NCI-H1930 (cell line): ENCODE results near the gene ZNF8.
"Not testable (repeated sequence)": the region's sequence is repeated elsewhere in the genome, so short reads cannot be mapped to it uniquely, and the experiment has no call there.

Source experiments
- DNase-seq, 2 experiments: peaks; one replicate each; lab custom pipeline; 2025; lab: John Stamatoyannopoulos, UW

Gene ZNF8

DNA sequence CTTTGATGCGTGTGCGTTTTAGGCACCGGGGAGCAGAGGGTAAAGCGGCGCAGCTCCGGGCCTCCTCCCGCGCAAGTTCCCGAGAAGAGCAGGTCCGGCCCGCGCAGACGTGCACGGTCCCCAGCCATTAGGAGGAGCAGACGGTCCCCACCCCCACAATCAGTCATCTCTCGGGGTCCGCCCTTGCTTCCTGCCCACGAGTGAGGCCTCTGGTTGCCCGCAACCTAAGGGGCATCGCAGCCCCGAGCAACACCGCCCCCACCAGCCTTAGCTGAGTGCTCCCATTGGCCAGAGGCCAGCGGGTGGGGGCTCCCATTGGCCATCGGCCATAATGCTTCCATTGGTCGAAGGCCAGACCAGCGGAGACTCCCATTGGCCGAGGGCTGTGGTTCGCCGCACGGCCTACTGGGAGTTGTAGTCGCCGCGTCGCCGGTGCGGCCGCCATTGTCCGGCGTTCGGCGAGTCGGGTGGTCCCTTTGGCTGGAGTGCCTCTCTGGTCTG is at the start of gene ZNF8:
Gene ZNF8, plus strand, starts transcription at position 415 of the 501 bp plus-strand sequence. CDS start 127 bp downstream, outside the sequence.
- DNase-seq: peak; percentile 99 to 100

DNA sequence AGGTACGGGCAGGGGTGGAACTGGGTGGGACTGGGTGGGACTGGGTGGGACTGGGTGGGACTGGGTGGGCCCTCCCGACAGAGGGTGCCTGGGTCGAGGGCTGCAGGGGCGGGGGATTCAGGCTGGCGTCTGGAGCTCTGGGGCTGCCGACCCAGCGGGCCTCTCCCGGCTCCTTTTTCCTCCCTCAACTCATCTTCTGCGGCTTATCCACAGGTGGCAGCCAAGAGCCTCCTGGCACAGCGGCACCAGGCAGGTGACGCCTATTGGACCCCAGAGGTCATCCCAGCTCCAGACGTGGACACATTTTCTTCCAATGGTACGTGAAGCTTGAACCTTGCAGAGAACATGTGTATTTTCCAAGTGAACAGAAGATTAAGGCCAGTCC is 49.5 kb upstream of the ZNF8 start:
- DNase-seq: peak in 1 of 2 experiments; percentile 21

DNA sequence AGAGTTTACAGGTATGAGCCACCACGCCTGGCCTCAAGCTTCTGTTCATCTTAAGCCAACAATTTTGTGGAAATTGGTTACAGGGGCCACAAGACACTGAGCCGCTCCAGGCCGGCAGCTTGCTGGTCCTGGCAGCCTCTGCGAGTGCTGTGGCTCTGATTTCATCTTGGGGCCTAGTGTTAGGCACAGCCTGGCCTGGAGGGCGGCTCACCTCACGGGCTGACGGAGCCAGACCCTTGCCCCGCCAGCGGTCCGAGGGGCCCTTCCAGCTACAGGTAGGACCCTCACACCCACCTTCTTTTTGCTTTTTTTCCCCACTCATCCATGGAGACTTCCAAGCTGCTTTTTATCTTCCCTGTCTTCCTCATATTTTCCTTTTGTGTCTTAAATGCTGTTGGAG is 41.4 kb upstream of the ZNF8 start:
- DNase-seq: no peak

DNA sequence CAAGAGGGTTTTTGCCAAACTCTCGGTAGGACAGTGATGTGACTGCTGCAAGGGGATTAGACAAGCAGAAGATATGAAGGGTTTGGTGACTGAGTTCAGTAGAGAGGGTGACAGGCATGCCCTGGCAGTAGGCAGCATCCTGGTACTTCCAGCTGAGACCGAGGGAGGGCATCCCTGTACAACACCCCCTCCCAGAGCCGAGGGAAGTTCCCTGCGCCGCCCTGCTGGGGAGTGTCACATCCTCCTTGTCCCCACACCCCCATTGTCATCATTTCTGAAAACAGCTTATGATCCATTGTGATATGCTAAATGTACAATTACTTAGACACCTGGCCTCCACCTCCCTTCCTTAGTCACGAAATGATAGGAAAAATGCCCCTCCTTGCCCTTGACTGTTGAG is 35.4 kb upstream of the ZNF8 start:
- DNase-seq: no peak

DNA sequence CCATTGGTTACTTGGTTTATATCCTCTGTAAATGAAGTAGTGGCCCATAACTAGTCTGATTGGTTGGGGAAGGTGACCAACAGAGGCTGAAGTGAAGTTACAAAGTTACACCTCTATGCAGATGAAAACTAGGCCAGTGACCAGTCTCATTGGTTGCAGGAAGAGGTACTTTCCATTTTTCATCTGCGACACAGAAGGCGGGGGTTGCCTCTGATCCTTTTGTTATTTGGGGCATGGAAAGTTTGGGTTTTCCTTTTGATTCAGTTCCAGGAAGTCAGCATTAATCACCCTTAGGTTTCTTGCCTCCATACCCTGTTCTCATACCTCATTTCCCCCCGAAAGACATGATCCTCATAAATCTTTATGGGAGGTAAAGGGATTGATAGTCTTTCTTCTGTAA is 29.9 kb upstream of the ZNF8 start:
- DNase-seq: no peak

DNA sequence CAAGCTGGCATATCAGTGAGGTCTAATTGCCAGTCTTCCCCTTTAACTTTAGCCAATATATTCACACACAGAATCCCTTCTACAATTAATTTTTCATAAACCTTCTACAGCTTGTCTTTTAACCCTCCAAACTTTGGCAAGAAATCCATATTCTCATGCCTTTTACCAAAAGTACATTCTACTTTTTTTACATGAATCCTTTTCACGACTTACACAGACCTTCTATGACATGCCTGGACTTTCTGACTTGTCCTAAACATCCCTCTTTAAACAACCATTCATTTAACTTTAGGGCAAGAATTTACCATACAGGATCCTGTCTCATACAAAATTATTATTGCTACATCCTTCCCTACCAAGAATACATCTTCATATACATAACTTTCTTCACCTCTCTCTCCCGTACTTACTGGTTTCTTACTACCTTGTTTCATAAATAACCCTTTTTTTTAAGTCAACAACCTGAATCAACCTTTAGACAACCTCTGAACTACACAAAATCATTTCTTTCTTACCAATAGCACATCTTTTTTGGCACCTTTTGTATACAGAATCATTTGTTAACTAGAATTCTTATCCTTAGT is 26.6 kb upstream of the ZNF8 start:
- DNase-seq: no peak

DNA sequence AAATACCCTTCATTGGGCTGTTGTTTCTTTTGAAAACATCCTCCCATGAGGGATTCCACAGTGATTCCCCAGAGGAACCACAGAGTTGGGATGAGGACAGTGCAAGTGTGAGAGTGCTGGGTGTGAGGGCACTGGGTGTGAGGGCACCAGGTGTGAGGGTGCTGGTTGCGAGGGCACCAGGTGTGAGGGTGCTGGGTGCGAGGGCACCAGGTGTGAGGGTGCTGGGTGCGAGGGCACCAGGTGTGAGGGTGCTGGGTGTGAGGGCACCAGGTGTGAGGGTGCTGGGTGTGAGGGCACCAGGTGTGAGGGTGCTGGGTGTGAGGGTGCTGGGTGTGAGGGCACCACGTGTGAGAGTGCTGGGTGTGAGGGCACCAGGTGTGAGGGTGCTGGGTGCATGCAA is 20.5 kb upstream of the ZNF8 start:
- not testable (repeated sequence) for DNase-seq

DNA sequence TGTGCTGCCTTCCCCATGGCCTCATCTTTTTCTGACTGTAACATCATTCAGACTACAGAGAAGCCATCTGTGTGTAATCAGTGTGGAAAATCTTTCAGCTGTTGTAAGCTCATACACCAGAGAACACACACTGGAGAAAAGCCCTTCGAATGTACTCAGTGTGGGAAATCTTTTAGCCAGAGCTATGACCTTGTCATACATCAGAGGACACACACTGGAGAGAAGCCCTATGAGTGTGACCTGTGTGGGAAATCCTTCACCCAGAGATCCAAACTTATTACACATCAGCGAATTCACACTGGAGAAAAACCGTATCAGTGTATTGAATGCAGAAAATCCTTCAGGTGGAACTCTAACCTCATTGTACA is 17.2 kb upstream of the ZNF8 start:
- DNase-seq: no peak

DNA sequence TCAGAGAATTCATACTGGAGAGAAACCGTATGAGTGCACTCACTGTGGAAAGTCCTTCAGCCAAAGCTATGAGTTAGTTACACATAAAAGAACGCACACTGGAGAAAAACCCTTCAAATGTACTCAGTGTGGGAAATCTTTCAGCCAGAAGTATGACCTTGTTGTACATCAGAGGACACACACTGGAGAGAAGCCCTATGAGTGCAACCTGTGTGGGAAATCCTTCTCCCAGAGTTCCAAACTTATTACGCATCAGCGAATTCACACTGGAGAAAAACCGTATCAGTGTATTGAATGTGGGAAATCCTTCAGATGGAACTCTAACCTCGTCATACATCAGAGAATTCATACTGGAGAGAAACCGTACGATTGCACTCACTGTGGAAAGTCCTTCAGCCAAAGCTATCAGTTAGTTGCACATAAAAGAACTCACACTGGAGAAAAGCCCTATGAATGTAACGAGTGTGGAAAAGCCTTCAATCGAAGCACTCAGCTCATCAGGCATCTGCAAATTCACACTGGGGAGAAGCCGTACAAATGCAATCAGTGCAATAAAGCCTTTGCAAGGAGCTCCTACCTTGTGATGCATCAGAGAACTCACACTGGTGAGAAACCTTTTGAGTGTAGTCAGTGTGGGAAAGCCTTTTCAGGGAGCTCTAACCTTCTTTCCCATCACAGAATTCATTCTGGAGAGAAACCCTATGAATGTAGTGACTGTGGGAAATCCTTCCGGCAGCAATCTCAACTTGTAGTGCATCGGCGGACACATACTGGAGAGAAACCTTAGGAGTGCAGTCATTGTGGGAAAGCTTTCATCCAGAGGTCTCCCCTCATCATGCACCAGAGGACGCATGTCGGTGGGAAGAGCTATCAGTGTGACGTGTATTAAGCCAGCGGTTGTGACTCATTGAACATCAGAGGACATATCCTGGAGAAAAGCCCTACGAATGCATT is 16.5 kb upstream of the ZNF8 start:
- no peak for DNase-seq

DNA sequence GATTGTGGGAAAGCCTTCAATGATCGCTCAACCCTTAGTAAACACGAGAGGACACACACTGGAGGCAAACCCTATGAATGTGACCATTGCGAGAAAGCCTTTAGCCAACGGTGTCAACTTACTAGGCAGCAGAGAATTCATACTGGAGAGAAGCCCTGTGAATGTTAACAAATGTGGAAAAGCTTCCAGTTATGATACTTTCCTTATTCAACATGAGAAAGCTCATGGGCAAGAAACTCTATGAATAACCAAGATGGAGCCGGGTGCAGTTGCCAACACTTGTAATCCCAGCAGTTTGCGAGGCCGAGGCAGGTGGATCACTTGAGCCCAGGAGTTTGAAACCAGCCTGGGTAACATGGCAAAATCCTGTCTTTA is 15.8 kb upstream of the ZNF8 start:
- DNase-seq: no peak

DNA sequence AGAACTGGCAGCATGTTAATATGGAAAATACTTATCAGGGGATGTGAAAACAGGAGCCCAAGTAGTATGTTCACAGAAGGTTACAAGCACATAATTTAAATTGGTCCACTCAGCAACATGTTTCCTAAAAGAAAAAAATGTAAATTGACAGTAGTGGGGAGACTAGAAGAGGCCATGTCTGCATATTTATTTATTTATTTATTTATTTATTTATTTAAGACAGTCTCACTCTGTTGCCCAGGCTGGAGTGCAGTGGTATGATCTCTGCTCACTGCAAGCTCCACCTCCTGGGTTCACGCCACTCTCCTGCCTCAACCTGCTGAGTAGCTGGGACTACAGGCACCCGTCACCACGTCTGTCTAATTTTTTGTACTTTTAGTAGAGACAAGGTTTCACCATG is 13.7 kb upstream of the ZNF8 start:
- no peak for DNase-seq

DNA sequence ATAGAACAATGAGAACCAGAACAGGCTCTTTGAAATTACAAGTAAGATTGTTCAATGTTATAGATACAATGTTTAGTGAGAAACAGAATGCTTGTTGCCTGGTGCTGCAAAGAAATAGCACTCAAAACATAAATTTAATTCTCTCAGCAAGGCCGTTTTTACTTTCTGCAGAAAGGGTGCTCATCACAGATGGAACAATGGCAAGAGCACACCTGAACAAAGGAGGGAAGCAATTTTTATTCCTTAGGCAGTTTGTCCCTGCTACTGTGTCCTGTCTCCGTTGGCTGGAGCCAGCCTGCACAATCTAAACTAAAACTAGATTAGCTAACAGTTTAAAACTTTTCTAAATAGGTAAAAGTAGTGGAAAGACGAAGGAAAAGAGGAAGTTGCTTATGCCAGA is 10.4 kb upstream of the ZNF8 start:
- DNase-seq: no peak

DNA sequence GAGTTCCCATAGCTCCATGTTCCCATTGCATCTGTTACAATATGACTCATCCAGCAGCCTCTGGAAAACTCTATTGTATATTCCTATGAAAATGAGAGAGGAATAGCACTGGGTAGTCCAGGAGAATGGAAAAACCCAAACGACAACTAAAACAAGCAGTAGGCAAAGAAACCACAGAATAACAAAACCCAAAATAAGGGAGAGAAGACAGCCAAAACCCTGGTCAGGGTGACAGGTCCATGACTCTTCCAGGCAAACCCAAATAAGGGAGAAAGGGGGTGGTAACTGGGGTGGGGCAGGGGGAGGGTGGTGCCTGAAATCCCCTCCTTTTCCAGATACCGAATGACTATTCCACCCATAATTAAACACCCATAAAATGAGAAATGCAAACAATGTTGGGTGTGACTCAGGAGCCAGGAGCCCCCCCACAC is 4.0 kb upstream of the ZNF8 start:
- DNase-seq: no peak

DNA sequence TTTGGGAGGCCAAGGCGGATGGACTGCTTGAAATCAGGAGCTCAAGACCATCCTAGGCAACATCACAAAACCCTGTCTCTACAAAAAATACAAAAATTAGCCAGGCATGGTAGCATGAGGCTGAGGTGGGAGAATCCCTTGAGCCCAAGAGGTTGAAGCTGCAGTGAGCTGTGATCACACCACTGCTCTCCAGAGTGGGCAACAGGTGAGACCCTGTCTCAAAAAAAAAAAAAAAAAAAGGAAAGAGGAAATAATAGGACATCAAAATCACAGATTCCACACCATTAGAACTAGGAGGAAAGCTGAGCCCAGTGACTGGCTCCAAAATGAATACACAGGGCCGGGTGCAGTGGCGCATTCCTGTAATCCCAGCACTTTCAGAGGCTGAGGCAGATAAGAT is 3.2 kb upstream of the ZNF8 start:
- DNase-seq: no peak

DNA sequence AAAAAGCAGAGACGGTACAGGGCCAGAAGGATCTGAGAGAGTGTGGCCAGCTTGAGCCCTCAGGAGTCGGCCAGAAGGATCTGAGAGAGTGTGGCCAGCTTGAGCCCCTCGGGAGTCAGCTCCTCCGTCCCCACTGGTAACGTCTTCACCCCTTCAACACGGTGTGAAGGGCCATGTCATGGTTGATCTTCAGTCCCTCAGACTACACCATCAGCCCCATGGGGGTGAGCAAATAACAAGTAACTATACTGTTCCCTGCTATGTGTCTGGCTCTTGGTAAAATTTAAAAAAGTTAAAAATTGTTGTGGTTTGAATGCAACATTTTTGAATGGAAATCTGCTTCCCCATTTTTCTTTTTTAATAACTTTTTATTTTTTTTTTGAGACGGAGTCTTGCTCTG is 1.6 kb upstream of the ZNF8 start:
- no peak for DNase-seq

DNA sequence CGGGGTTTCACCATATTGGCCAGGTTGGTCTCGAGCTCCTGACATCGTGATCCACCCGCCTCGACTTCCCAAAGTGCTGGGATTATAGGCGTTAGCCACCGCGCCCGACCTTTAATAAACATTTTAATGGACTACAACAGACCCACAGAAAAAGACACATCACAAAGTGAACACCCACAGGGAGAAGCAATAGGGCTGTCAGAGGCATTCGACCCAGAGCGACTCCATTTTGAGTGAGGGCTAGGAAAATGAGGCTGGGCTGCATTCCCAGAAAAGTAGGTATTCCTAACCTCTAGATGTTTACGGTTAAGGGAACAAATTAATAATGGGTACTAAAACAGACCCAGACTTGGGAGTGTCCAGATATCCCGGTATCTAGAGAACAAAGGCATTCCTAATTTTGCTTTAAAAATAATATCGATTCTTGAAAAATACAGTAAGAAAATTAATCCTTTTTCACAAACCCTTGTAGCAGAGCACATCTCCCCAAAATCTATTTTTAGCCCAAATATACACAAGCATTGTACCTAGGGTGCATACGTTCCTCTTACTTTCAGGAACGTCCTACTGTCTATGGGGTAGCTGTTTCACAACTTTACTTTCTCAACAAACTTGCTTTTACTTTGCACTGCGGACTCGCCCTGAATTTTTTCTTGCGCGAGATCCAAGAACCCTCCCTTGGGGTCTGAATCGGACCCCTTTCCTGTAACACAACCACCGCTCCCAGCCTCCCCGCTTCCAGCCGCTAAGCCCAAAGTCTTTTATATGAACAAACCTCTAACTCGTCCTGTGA is 811 bp upstream of the ZNF8 start:
- no peak for DNase-seq

DNA sequence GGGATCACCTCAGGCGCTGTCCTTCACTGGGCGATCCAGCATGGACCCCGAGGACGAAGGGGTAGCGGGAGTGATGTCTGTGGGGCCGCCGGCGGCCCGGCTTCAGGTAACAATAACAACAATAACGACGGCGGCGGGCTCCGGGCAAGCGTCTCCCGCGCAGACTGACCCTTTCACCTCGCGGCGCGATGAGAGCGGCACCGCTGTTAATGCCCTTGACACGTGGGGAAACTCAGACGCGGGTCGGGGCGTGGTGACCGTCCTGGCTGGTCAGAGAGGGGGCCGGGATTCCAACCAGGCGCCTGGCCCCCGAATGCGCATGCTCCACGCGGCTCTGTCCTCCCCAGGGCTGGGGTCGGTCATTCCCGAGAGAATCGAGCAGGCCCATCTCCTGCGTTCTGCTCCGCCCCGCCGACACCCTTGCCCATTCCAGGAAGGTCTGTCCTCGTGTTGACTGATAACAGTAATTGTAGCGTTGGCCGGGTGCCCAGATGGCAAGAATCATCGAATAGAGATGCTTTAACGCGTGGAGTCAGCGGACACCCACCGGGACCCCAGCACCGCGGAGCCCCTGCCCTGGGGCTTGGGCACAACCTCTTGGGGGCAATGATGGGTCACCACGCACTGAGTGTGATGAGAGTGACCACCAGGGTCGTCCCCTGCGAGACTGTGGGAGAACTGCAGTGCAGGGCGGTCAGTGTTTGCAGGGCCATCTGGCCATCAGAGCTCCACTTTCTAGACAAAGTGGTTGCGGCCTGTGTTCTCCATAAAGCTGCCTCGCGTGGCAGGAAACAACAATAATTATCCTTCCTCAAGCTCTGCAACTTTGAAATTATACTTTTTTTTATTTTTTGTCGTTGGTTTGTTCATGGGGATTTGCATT is 528 bp downstream of the ZNF8 start:
- peak; percentile 44 to 52 for DNase-seq

DNA sequence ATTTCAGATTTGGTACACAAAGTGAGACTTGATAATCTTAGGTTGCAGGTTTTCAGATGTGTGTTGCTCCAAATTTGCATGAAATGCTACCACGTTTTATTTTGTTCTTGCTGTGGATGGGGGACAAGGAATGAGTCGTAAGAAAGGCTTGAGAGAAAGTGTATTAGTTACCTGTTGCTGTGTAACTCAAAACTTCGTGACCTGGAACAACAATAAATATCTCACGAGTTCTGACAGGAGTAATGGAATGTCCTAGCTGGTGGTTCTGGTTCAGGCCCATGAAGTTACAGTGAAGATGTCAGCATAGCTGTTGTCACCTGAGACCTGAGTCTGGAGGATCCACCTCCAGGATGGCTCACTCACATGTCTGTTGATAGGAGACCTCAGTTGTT is 1.2 kb downstream of the ZNF8 start:
- no peak for DNase-seq

DNA sequence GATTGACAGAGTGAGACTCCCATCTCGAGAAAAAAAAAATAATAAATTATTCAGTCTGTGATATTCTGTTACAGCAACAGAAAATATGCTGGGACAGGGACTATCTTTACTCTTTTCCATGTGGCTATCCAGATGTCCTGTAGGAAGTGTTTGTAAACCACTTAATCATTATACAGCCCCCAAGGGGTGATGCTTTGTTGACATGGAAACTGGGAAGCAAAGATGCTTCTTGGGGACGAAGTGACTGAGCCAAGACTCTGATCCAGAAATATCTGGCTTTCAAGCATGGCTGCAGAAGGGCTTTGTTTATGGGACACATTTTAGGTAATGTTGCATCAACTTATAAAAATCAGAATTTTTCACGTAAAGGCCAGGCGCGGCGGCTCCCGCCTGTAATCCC is 5.4 kb downstream of the ZNF8 start:
- no peak for DNase-seq

DNA sequence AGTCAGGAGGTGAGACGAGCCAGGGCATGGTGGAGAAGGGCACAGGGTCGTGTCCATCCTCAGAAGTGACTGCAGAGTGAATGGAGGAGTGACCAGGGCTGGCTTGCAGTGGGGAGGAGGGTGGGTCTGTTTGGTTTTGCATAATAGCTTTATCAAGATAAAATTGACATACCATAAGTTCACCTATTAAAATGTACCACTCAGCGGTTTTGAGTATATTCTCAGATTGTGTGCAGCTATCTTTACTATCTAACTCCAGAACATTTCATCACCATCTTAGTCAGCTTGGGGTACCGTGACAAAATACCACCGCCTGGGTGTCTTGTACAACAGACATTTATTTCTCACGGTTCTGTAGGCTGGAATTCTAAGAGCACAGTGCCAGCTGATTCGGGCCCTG is 13.2 kb downstream of the ZNF8 start:
- no peak for DNase-seq

DNA sequence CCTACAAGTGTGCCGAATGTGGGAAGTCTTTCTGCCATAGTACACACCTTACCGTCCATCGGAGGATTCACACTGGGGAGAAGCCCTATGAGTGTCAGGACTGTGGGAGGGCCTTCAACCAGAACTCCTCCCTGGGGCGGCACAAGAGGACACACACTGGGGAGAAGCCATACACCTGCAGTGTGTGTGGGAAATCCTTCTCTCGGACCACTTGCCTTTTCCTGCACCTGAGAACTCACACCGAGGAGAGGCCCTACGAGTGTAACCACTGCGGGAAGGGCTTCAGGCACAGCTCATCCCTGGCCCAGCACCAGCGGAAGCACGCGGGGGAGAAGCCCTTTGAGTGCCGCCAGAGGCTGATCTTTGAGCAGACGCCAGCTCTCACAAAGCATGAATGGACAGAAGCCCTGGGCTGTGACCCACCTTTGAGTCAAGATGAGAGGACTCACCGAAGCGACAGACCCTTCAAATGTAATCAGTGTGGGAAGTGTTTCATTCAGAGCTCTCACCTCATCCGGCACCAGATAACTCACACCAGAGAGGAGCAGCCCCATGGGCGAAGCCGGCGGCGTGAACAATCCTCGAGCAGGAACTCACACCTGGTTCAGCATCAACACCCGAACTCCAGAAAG is 16.1 kb downstream of the ZNF8 start:
- DNase-seq: no peak
